Neuronal stem cell (in vitro differentiated cells): Measurements from ENCODE around the gene PCLAF.

Experiments used
- DNase-seq: peaks from one replicate; pipeline ENCODE4 v3.0.0-alpha.2; 2013; ENCODE audit warnings: low spot score
- H2AFZ ChIP-seq: one replicate; pipeline ENCODE4 v1.6.1; 2013; ENCODE audit warnings: mild to moderate bottlenecking, low read length, inconsistent platforms
- H2AK5ac ChIP-seq: 2 replicates; pipeline ENCODE4 v1.6.1; 2013; ENCODE audit warnings: low read depth, mild to moderate bottlenecking, inconsistent platforms, low read length, moderate library complexity, mixed read lengths
- H2BK120ac ChIP-seq: 2 replicates; pipeline ENCODE4 v1.6.1; 2013; ENCODE audit warnings: low read depth, mild to moderate bottlenecking, inconsistent platforms, low read length, moderate library complexity, mixed read lengths
- H2BK12ac ChIP-seq: one replicate; pipeline ENCODE4 v1.6.1; 2013; ENCODE audit warnings: low read length, inconsistent platforms
- H2BK15ac ChIP-seq: 2 replicates; pipeline ENCODE4 v1.6.1; 2013; ENCODE audit warnings: mild to moderate bottlenecking, low read length, inconsistent platforms, mixed read lengths
- H2BK5ac ChIP-seq: one replicate; pipeline ENCODE4 v1.6.1; 2013; ENCODE audit warnings: inconsistent platforms, mild to moderate bottlenecking, low read length, moderate library complexity
- H3K14ac ChIP-seq: one replicate; pipeline ENCODE4 v1.6.1; 2013; ENCODE audit warnings: low read length, inconsistent platforms
- H3K18ac ChIP-seq: 2 replicates; pipeline ENCODE4 v1.6.1; 2013; ENCODE audit warnings: low read length, inconsistent platforms
- H3K23ac ChIP-seq: 2 replicates; pipeline ENCODE4 v1.6.1; 2013; ENCODE audit warnings: low read depth, mild to moderate bottlenecking, mixed read lengths, low read length, inconsistent platforms; ENCODE audit not compliant: poor library complexity
- H3K27ac ChIP-seq: replicated peaks from 3 replicates; pipeline ENCODE4 v1.5.1; 2013; ENCODE audit warnings: low read length, inconsistent platforms
- H3K27me3 ChIP-seq, 3 experiments: 2 replicates each; pipeline ENCODE4 v1.6.1; 2013; ENCODE audit warnings: low read length in 3 of 3, mild to moderate bottlenecking in 2 of 3, inconsistent platforms in 1 of 3, low read depth in 1 of 3, mixed read lengths in 1 of 3, moderate library complexity in 1 of 3; ENCODE audit not compliant: control insufficient read depth in 3 of 3, insufficient read depth in 3 of 3
- H3K36me3 ChIP-seq, 2 donors: replicated peaks in 1 of 2; 2 replicates each; pipeline ENCODE4 v1.6.1; 2013; ENCODE audit warnings: low read length in 2 of 2; ENCODE audit not compliant: control insufficient read depth in 2 of 2, insufficient read depth in 2 of 2
- H3K4ac ChIP-seq: 2 replicates; pipeline ENCODE4 v1.6.1; 2013; ENCODE audit warnings: inconsistent platforms, mild to moderate bottlenecking, low read length, moderate library complexity
- H3K4me1 ChIP-seq, 2 donors: 1 replicate in 1 of 2; 2 replicates in 1 of 2; pipeline ENCODE4 v1.6.1; 2013; ENCODE audit warnings: low read length in 2 of 2, low read depth in 1 of 2; ENCODE audit not compliant: control insufficient read depth in 2 of 2, insufficient read depth in 1 of 2
- H3K4me2 ChIP-seq: one replicate; pipeline ENCODE4 v1.6.1; 2013; ENCODE audit warnings: mild to moderate bottlenecking, low read length, inconsistent platforms; ENCODE audit not compliant: insufficient read depth, poor library complexity, severe bottlenecking
- H3K4me3 ChIP-seq, 2 donors: 2 replicates each; pipeline ENCODE4 v1.5.1; 2013; ENCODE audit warnings: low read length in 2 of 2, mild to moderate bottlenecking in 2 of 2, inconsistent platforms in 1 of 2, moderate library complexity in 1 of 2
- H3K79me1 ChIP-seq: one replicate; pipeline ENCODE4 v1.6.1; 2013; ENCODE audit warnings: low read depth, mild to moderate bottlenecking, inconsistent platforms, low read length, moderate library complexity
- H3K9ac ChIP-seq: one replicate; pipeline ENCODE4 v1.6.1; 2013; ENCODE audit warnings: mild to moderate bottlenecking, low read depth, low read length, inconsistent platforms; ENCODE audit not compliant: poor library complexity
- H3K9me3 ChIP-seq, 2 donors: replicated peaks in 1 of 2; 2 replicates each; pipeline versions ENCODE3 to v1.6.1; 2013; ENCODE audit warnings: low read length in 2 of 2, mild to moderate bottlenecking in 2 of 2, inconsistent platforms in 1 of 2, low read depth in 1 of 2, mixed read lengths in 1 of 2, moderate library complexity in 1 of 2; ENCODE audit not compliant: control insufficient read depth in 2 of 2, insufficient read depth in 1 of 2
- H4K8ac ChIP-seq: one replicate; pipeline ENCODE4 v1.6.1; 2013; ENCODE audit warnings: low read depth, mild to moderate bottlenecking, inconsistent platforms, low read length, moderate library complexity
- H4K91ac ChIP-seq: one replicate; pipeline ENCODE4 v1.6.1; 2013; ENCODE audit warnings: low read length, low read depth, mild to moderate bottlenecking, inconsistent platforms; ENCODE audit not compliant: poor library complexity
- WGBS, 2 donors: extraction: QIAGEN DNeasy Blood & Tissue Kit; methylation state at CpG; one replicate each; pipeline ENCODE4 v1.1.7; 2013; ENCODE audit warnings: missing lambda C conversion rate in 2 of 2, mixed read lengths in 1 of 2; ENCODE audit not compliant: insufficient read length in 2 of 2, insufficient replicate concordance in 1 of 2; ENCODE audit errors: extremely low coverage in 2 of 2; 5-methylcytosine and 5-hydroxymethylcytosine counted together

The PCLAF gene

DNA sequence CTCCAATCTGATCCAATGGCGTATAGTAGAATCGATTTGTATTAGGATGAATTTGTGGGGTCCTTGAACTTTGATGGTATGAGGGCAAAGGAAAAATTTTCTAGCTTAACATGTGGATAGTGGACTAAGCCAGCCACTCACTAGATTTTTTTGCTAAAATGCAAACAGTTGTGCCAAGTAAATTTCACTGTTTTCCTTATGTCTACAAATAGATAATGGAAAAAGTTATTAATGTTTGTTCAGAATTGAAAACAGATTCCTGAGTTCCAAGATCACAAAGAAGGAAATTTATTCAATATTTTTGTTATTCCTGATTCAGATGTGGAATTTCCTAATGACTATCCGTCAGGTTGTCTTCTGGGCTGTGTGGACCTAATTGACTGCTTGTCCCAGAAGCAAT, 44.0 kb upstream of the PCLAF start:
- no peak for DNase-seq

GRCh38 chr15:64423970-64424369, 42.7 kb upstream of the PCLAF start:
- no peak overlapping the region for H2BK15ac ChIP-seq
- no peak overlapping the region for H3K23ac ChIP-seq
- H3K27ac ChIP-seq: no peak overlapping the region
- H3K27me3 ChIP-seq: no peaks in the 10 kb centered on the region
- no peak overlapping the region for H4K91ac ChIP-seq
- no peak overlapping the region for H2AFZ ChIP-seq
- H3K18ac ChIP-seq: no peak overlapping the region
- no peak overlapping the region for H2BK5ac ChIP-seq
- no peak overlapping the region for H3K14ac ChIP-seq
- H2BK120ac ChIP-seq: no peak overlapping the region
- H2BK12ac ChIP-seq: no peak overlapping the region
- no peaks in the 10 kb centered on the region for H3K4me1 ChIP-seq
- DNase-seq: no peak
- no CpG with 5 or more reads among the region's 6 CpGs for WGBS, 2 donors
- no peak overlapping the region for H3K4me3 ChIP-seq
- H3K36me3 ChIP-seq: peaks cover 2 to 71% of the 10 kb centered on the region in 2 donors
- no peaks in the 10 kb centered on the region for H3K79me1 ChIP-seq
- H3K9ac ChIP-seq: no peak overlapping the region
- no peak overlapping the region for H3K4me2 ChIP-seq
- no peak overlapping the region for H2AK5ac ChIP-seq
- no peak overlapping the region for H3K4ac ChIP-seq
- H3K9me3 ChIP-seq: no peaks in the 10 kb centered on the region
- no peak overlapping the region for H4K8ac ChIP-seq

More for the DNA sequence above, 44.0 kb upstream of the PCLAF start:
- Histone ChIP-seq H3K4me3 (no peak overlapping the region), H3K9ac (no peak overlapping the region), H3K23ac (no peak overlapping the region), H2BK5ac (no peak overlapping the region), H2BK120ac (no peak overlapping the region), H3K27ac (no peak overlapping the region), H2BK12ac (no peak overlapping the region), H3K4me2 (no peak overlapping the region), H4K8ac (no peak overlapping the region), H3K27me3 (no peaks in the 10 kb centered on the region), H3K9me3 (no peaks in the 10 kb centered on the region), H2BK15ac (no peak overlapping the region), H3K14ac (no peak overlapping the region), H4K91ac (no peak overlapping the region), H3K79me1 (no peaks in the 10 kb centered on the region), H3K4ac (no peak overlapping the region), H3K18ac (no peak overlapping the region), H2AK5ac (no peak overlapping the region), H3K4me1 (peaks cover 0 to 3% of the 10 kb centered on the region in 2 donors), H2AFZ (no peak overlapping the region), H3K36me3 (peaks cover 2 to 64% of the 10 kb centered on the region in 2 donors)
- no CpG with 5 or more reads among the region's 3 CpGs for WGBS, 2 donors

DNA sequence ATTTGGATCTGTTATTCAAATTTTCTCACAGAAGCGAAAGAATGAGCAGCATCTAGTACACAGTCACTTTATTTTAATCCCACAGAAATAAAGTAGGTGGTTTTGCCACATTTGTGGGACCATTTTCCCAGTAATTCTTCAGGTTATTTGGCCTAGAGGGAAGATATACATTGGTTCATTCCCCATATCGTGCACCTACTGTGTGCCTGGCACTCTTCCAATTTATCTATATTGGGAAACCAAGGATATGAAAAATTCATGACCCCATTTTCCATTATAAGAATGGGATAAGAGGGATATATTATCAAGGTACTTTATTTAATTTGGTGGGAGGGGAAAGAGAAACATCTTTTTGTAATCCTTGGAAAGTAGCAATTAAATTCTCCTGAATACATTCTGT, 41.5 kb upstream of the PCLAF start:
- Histone ChIP-seq H2BK12ac (no peak overlapping the region), H2BK120ac (no peak overlapping the region), H3K79me1 (no peaks in the 10 kb centered on the region), H3K9me3 (no peaks in the 10 kb centered on the region), H3K23ac (no peak overlapping the region), H3K36me3 (peaks cover 2 to 78% of the 10 kb centered on the region in 2 donors), H3K18ac (no peak overlapping the region), H3K9ac (no peak overlapping the region), H2BK15ac (no peak overlapping the region), H2BK5ac (no peak overlapping the region), H3K4me3 (no peak overlapping the region), H3K4ac (no peak overlapping the region), H2AFZ (no peak overlapping the region), H3K27ac (no peak overlapping the region), H4K8ac (no peak overlapping the region), H2AK5ac (no peak overlapping the region), H3K14ac (no peak overlapping the region), H3K4me2 (no peak overlapping the region), H3K27me3 (no peaks in the 10 kb centered on the region), H4K91ac (no peak overlapping the region), H3K4me1 (no peaks in the 10 kb centered on the region)
- no CpG with 5 or more reads among the region's 2 CpGs for WGBS, 2 donors
- no peak for DNase-seq

DNA sequence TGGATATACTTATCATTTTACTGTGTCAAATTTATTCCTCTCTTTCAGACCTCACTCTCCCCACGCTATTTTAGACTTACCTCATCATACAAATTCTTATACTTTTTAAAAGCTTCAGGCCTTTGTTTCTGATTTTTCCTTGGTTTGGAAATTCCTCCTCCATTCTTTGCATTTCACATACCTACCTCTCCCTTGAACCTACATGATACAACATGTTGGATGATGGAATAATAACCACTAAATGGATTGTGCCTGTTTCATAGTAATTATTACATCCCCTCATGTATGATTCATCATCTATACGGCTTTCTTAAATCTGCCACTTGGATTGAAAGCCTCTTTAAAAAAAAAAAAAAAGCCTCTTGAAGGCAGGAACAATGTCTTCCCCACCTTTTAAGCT, 31.0 kb upstream of the PCLAF start:
- Histone ChIP-seq H2BK12ac (no peak overlapping the region), H2BK5ac (no peak overlapping the region), H3K4me2 (no peak overlapping the region), H2BK120ac (no peak overlapping the region), H2BK15ac (no peak overlapping the region), H3K9me3 (no peaks in the 10 kb centered on the region), H3K4me3 (no peak overlapping the region), H3K27me3 (no peaks in the 10 kb centered on the region), H2AFZ (no peak overlapping the region), H3K36me3 (peaks cover 9 to 87% of the 10 kb centered on the region in 2 donors), H3K9ac (no peak overlapping the region), H3K4ac (no peak overlapping the region), H3K14ac (no peak overlapping the region), H3K27ac (no peak overlapping the region), H2AK5ac (no peak overlapping the region), H3K4me1 (no peaks in the 10 kb centered on the region), H3K79me1 (no peaks in the 10 kb centered on the region), H3K18ac (no peak overlapping the region), H4K91ac (no peak overlapping the region), H4K8ac (no peak overlapping the region), H3K23ac (no peak overlapping the region)
- DNase-seq: no peak
- WGBS, 2 donors: no CpG with 5 or more reads among the region's 2 CpGs
